Vagina (tissue), 2 donors: Measurements from ENCODE around the gene CDH3.

ENCODE experiments used
- CTCF ChIP-seq, 3 experiments: fragments of 450-650 bp in 2 of 3; fragments of 200-600 bp in 1 of 3; sonication (generic) in 1 of 3; IDR thresholded peaks; one replicate each; pipeline ENCODE4 v1.5.1; 2017 to 2019; ENCODE audit warnings: antibody characterized with exemption in 3 of 3, mild to moderate bottlenecking in 2 of 3, moderate library complexity in 2 of 3
- POLR2AphosphoS5 ChIP-seq, 2 donors: sonication (generic); formaldehyde crosslinking; IDR thresholded peaks; one replicate each; pipeline ENCODE4 v1.9.0; 2017; ENCODE audit warnings: antibody characterized with exemption in 2 of 2, mild to moderate bottlenecking in 2 of 2, low read depth in 1 of 2; ENCODE audit not compliant: insufficient read depth in 1 of 2

- TF ChIP-seq POLR2AphosphoS5 (IDR thresholded peaks at IDR 0.05; ENCODE audit: insufficient read depth in 1 of 2, low read depth in 1 of 2) (no peak), CTCF (IDR thresholded peaks at IDR 0.05) (no peak)
Measured at GRCh38 chr16:68636064-68636560, 9.0 kb upstream of the CDH3 start.
